PC-9 (cell line): ENCODE results near the gene SNCB. TPM values are rescaled to one million over a fixed set of nuclear protein-coding genes. Genes with fewer than 3 reads are reported as not detected.

Experiments
- BruUV-seq: library from RNA; stranded (reverse); fragments of 400-500 nt; replicated peaks from 2 replicates; lab custom pipeline; 2021; lab: Mats Ljungman, UMichigan
- CTCF ChIA-PET: fragments of 300-600 bp; sonication (Branson Sonifier 250); formaldehyde crosslinking; loops from one replicate; lab custom pipeline; 2022; ENCODE audit warnings: antibody characterized with exemption; lab: Charles Lee
- POLR2A ChIA-PET: fragments of 300-600 bp; sonication (Branson Sonifier 250); formaldehyde crosslinking; loops from one replicate; lab custom pipeline; 2022; ENCODE audit warnings: antibody characterized with exemption; ENCODE audit not compliant: unreplicated experiment; lab: Charles Lee
- DNase-seq, 2 experiments: peaks; one replicate each; pipeline versions ENCODE4 v3.0.0 to v3.0.0-alpha.2; 2015 to 2022; ENCODE audit warnings: mixed read lengths in 1 of 2
- H2AFZ ChIP-seq: fragments of 200-600 bp; sonication (generic); 2 replicates; pipeline ENCODE4 v1.8.1; 2017; ENCODE audit warnings: antibody characterized with exemption
- H3F3A ChIP-seq: fragments of 200-600 bp; sonication (generic); 2 replicates; pipeline ENCODE4 v1.8.1; 2017; ENCODE audit warnings: antibody characterized with exemption, mild to moderate bottlenecking, low read depth; ENCODE audit not compliant: insufficient read depth
- H3K27ac ChIP-seq: fragments of 200-600 bp; sonication (generic); 2 replicates; pipeline ENCODE4 v1.6.1; 2016; ENCODE audit warnings: mixed run types
- H3K27me3 ChIP-seq: fragments of 200-600 bp; sonication (generic); 2 replicates; pipeline ENCODE4 v1.6.1; 2016; ENCODE audit warnings: low read depth, mixed run types; ENCODE audit not compliant: insufficient read depth
- H3K36me3 ChIP-seq: fragments of 200-600 bp; sonication (generic); 2 replicates; pipeline ENCODE4 v1.6.1; 2016; ENCODE audit warnings: low read depth, mixed run types
- H3K4me1 ChIP-seq: fragments of 200-600 bp; sonication (generic); replicated peaks from 2 replicates; pipeline ENCODE4 v1.6.1; 2016; ENCODE audit warnings: mixed run types; ENCODE audit not compliant: insufficient read depth
- H3K4me2 ChIP-seq: fragments of 200-600 bp; sonication (generic); 2 replicates; pipeline ENCODE4 v1.6.1; 2017; ENCODE audit warnings: mixed run types
- H3K4me3 ChIP-seq: fragments of 200-600 bp; sonication (generic); 2 replicates; pipeline ENCODE4 v1.6.1; 2016; ENCODE audit warnings: mixed run types
- H3K79me2 ChIP-seq: fragments of 200-600 bp; sonication (generic); 2 replicates; pipeline ENCODE4 v1.6.1; 2017; ENCODE audit warnings: low read depth, mixed run types
- H3K9me2 ChIP-seq: fragments of 200-600 bp; sonication (generic); 2 replicates; pipeline ENCODE4 v1.8.1; 2017; ENCODE audit warnings: mild to moderate bottlenecking; ENCODE audit not compliant: insufficient read depth
- H3K9me3 ChIP-seq: fragments of 200-600 bp; sonication (generic); 2 replicates; pipeline ENCODE4 v1.8.1; 2016; ENCODE audit warnings: low read depth; ENCODE audit not compliant: insufficient read depth
- H4K20me1 ChIP-seq: fragments of 200-600 bp; sonication (generic); 2 replicates; pipeline ENCODE4 v1.8.1; 2017; ENCODE audit not compliant: insufficient read depth
- EZH2 ChIP-seq: fragments of 200-600 bp; sonication (generic); IDR thresholded peaks from 2 replicates; pipeline ENCODE4 v1.8.0; 2017; ENCODE audit warnings: antibody characterized with exemption, low read depth
- intact Hi-C: fragments of 100-400 bp; cut with micrococcal nuclease; formaldehyde crosslinking; loops from one replicate; pipeline ENCODE4 v1.10.0; 2022; ENCODE audit not compliant: unreplicated experiment
- total RNA-seq: library from RNA; stranded (reverse); gene quantifications from 2 replicates; pipeline ENCODE4 v1.2.3, GENCODE V29; 2021
- TF ChIP-seq, protein P1 (sequence below): fragments of 200-600 bp; sonication (generic); conservative IDR thresholded peaks from 2 replicates; pipeline ENCODE4 v1.6.1; 2017; ENCODE audit warnings: mixed run types, antibody characterized with exemption, mild to moderate bottlenecking, moderate library complexity

SNCB gene
- total RNA-seq, 1 experiment from 2014 or later, result not detected

DNA sequence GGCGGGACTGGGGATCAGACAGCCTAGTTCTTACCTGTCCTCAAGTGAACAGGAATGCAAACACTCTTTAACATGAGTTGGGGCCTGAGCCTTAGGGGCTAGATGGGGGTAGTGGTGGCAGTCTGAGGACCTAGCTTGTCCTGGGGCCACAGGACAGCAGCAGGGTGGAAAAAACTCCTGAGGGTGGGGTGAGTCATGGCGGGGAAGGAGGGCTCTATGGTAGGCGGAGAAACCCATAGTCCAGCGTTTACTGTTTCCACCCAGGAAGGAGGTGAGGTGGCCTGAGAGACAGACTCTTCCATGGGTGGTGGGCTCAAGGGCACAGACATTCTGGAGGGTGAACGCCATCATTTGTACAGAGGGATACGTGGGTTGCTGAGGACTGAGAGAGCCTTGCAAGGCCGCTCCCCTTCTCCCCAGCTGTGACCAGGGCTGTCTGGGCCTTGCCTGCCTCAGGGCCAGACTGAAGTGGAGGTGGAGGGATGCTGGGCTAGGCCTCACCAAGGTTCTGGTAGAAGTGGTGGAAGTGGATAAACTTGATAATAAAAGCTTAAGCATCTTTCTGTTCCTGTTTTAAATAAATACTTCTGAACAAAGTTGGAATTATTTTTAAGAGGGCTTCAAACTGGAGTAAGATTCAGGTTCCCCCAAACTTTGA, 15.8 kb upstream of the SNCB start:
- H3K9me3 ChIP-seq, result no peaks in the 10 kb centered on the region
- no TSS peak for BruUV-seq

DNA sequence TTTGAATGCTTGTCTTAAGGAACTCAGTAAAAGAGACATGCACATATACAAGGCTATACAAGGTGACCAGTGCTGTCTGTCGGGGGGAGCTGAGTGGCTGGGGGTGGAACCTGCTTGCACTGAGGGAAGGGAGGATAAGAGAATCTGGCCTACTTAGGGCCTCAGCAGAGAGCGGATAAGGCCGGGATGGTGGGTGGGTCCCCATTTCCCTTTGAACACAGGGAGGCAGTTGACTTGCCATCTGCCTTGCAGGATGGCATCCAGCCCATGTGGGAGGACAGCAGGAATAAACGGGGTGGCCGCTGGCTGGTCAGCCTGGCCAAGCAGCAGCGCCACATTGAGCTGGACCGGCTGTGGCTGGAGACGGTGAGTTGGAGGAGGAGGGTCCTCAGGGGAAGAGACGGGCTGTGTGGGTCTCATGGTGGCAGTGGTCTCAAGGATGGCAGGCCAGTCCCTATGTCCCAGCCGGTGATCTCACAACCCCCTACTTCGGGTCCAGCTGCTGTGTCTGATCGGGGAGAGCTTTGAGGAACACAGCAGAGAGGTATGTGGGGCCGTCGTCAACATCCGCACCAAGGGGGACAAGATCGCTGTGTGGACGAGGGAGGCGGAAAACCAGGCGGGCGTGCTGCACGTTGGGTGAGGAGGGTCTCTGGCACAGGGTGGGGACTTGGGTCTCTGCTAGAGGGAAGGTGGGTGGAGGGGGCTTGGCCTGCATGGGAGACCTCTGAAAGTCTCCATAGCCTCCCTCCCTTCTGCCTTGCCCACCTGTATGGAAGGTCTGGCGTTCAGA, 14.7 kb upstream of the SNCB start:
- Histone ChIP-seq H3K79me2 (peaks cover 26% of the 10 kb centered on the region), H3K36me3 (no peaks in the 10 kb centered on the region), H3K4me2 (no peak overlapping the region), H3K27ac (no peak overlapping the region), H4K20me1 (peaks cover 14% of the 10 kb centered on the region; the same call in 1 of the 2 replicates), H2AFZ (no peak overlapping the region), H3K27me3 (no peaks in the 10 kb centered on the region), H3K4me1 (peaks cover 11% of the 10 kb centered on the region), H3F3A (no peaks in the 10 kb centered on the region; the same call in 1 of the 2 replicates), H3K9me3 (no peaks in the 10 kb centered on the region), H3K9me2 (no peaks in the 10 kb centered on the region), H3K4me3 (no peak overlapping the region)
- ChIA-PET CTCF (no interaction called here), POLR2A (no interaction called here)
- no TSS peak for BruUV-seq
- DNase-seq, result no peak
- TF ChIP-seq, protein P1, sequence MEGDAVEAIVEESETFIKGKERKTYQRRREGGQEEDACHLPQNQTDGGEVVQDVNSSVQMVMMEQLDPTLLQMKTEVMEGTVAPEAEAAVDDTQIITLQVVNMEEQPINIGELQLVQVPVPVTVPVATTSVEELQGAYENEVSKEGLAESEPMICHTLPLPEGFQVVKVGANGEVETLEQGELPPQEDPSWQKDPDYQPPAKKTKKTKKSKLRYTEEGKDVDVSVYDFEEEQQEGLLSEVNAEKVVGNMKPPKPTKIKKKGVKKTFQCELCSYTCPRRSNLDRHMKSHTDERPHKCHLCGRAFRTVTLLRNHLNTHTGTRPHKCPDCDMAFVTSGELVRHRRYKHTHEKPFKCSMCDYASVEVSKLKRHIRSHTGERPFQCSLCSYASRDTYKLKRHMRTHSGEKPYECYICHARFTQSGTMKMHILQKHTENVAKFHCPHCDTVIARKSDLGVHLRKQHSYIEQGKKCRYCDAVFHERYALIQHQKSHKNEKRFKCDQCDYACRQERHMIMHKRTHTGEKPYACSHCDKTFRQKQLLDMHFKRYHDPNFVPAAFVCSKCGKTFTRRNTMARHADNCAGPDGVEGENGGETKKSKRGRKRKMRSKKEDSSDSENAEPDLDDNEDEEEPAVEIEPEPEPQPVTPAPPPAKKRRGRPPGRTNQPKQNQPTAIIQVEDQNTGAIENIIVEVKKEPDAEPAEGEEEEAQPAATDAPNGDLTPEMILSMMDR, result no peak
- TF ChIP-seq EZH2, result no peak
- intact Hi-C loops, result loop anchor here (5.0 to 10.0 kb wide), 2 partner anchors 260 to 657 kb away; partner anchors contain the start of genes HIGD2A, NOP16, PRELID1 and RAB24

More for the DNA sequence above, 15.8 kb upstream of the SNCB start:
- Histone ChIP-seq H3K9me2 (no peaks in the 10 kb centered on the region), H3K27ac (no peak overlapping the region), H3K4me1 (peaks cover 11% of the 10 kb centered on the region), H2AFZ (peak overlapping the region; percentile 86), H3K27me3 (no peaks in the 10 kb centered on the region), H4K20me1 (peaks cover 20% of the 10 kb centered on the region; the same call in 1 of the 2 replicates), H3K79me2 (peaks cover 34% of the 10 kb centered on the region), H3F3A (no peaks in the 10 kb centered on the region; the same call in 1 of the 2 replicates), H3K4me3 (peak overlapping the region; percentile 47; the same call in 1 of the 2 replicates), H3K4me2 (peak overlapping the region; percentile 69), H3K36me3 (no peaks in the 10 kb centered on the region)
- TF ChIP-seq, protein P1, result no peak
- no peak for TF ChIP-seq EZH2
- ChIA-PET CTCF (interaction anchor here (0.5 to 0.9 kb wide), 4 partner anchors 25 to 916 kb away, joined by 4 to 5 read pairs (median 5); no protein-coding TSS in a partner anchor), POLR2A (no interaction called here)
- DNase-seq, result no peak
- intact Hi-C loops, result loop anchor here (2.0 to 10.0 kb wide), 4 partner anchors 197 to 656 kb away; partner anchors contain the start of genes FAF2, FGFR4, HIGD2A and NOP16

DNA sequence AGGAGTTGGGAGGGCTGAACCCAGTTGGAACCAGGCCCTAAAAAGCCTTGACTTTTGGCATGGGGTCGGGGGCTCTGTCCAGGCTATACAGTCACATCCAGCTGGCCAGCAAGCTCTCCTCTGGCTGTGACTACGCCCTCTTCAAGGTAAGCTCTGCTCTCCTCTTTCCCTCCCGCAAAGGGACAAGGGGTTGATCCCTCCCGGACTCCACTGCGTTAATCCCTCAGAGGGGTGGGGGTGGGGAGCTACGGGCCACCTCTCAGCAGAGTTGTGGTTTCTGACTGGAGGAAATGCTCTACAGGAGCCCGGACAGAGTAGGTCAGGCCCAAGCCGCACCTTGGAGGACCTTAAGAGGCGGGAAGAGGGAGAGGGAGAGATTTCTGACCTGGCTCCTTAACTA, 14.0 kb upstream of the SNCB start:
- Histone ChIP-seq H3F3A (no peaks in the 10 kb centered on the region; the same call in 1 of the 2 replicates), H3K27me3 (no peaks in the 10 kb centered on the region), H3K9me3 (no peaks in the 10 kb centered on the region), H3K9me2 (no peaks in the 10 kb centered on the region), H3K4me1 (peaks cover 11% of the 10 kb centered on the region), H3K36me3 (no peaks in the 10 kb centered on the region), H3K27ac (no peak overlapping the region), H3K79me2 (peaks cover 18% of the 10 kb centered on the region), H2AFZ (no peak overlapping the region), H3K4me3 (no peak overlapping the region), H3K4me2 (no peak overlapping the region), H4K20me1 (0 out of 2 replicates have a peak, but pooled peaks cover 8% of the 10 kb centered on the region)
- CTCF ChIA-PET, result interaction anchor here (0.6 kb wide), 1 partner anchor 586 kb away, joined by 5 read pairs; no protein-coding TSS in a partner anchor
- intact Hi-C loops, result loop anchor here (10.0 kb wide), 1 partner anchor 259 kb away; the partner anchor contains the start of genes HIGD2A and NOP16
- POLR2A ChIA-PET, result no interaction called here
- BruUV-seq, result no TSS peak
- no peak for DNase-seq
- TF ChIP-seq, protein P1, result no peak
- TF ChIP-seq EZH2, result no peak
